ENCODE measurements around the gene BMP8B. TPM values are rescaled to one million over a fixed set of nuclear protein-coding genes. Genes with fewer than 3 reads are reported as not detected.
"Not testable (repeated sequence)": the region's sequence is repeated elsewhere in the genome, so short reads cannot be mapped to it uniquely, and the experiment has no call there.

Gene BMP8B
- total RNA-seq, 1 experiment from 2014 or later = 5.9 TPM

DNA sequence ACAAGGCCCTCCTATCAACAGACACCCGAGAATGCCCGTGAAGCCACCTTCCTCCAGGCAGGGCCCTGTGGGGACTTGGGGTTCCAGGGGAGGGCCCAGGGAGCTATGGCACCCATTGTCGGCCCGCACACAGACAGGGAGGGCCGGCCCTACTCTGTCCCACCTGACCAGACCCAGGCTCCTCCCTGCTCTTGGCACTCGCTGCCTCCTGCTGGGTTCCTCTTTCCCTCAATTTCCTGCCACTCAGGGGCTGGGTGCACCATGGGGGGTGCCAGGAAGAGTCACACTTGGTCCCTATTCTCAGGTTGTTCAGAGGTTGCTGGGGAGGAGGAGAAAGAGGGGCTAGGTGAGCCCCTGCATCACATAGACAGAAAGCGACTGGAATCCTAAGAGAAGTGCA is 9.5 kb downstream of the BMP8B start:
- H3K9me3 Mint-ChIP-seq (ENCODE audit: unreplicated experiment) = no peaks in the 10 kb centered on the region
- ChIA-PET POLR2A (no interaction called here), CTCF (no interaction called here)
- Histone ChIP-seq H3K4me1 (peaks cover 6% of the 10 kb centered on the region; the same call in 1 of the 2 replicates), H3K27me3 (replicated peaks; ENCODE audit: control insufficient read depth, insufficient read depth, low read length) (no peaks in the 10 kb centered on the region), H3K4me3 (ENCODE audit: low read depth, low read length) (no peak overlapping the region), H3K9me3 (no peaks in the 10 kb centered on the region), H3K36me3 (ENCODE audit: control insufficient read depth, insufficient read depth, low read length) (no peaks in the 10 kb centered on the region)
- no peak overlapping the region for H3K27ac Mint-ChIP-seq (ENCODE audit: unreplicated experiment)
- BruUV-seq (replicated peaks) = no TSS peak
- H3K4me1 Mint-ChIP-seq (ENCODE audit: low read depth, unreplicated experiment) = no peaks in the 10 kb centered on the region
- TF ChIP-seq, protein P1, sequence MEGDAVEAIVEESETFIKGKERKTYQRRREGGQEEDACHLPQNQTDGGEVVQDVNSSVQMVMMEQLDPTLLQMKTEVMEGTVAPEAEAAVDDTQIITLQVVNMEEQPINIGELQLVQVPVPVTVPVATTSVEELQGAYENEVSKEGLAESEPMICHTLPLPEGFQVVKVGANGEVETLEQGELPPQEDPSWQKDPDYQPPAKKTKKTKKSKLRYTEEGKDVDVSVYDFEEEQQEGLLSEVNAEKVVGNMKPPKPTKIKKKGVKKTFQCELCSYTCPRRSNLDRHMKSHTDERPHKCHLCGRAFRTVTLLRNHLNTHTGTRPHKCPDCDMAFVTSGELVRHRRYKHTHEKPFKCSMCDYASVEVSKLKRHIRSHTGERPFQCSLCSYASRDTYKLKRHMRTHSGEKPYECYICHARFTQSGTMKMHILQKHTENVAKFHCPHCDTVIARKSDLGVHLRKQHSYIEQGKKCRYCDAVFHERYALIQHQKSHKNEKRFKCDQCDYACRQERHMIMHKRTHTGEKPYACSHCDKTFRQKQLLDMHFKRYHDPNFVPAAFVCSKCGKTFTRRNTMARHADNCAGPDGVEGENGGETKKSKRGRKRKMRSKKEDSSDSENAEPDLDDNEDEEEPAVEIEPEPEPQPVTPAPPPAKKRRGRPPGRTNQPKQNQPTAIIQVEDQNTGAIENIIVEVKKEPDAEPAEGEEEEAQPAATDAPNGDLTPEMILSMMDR (IDR thresholded peaks at IDR 0.05; ENCODE audit: insufficient read depth in 1 of 2, low read depth in 1 of 2, low read length in 1 of 2, severe bottlenecking in 1 of 2, unreplicated experiment in 1 of 2) = no peak
- intact Hi-C loops (cut with micrococcal nuclease; ENCODE audit: unreplicated experiment) = no loop called here
- H3K4me3 Mint-ChIP-seq (ENCODE audit: unreplicated experiment) = no peak overlapping the region
- DNase-seq = no peak
- no peaks in the 10 kb centered on the region for H3K36me3 Mint-ChIP-seq (ENCODE audit: insufficient read depth, unreplicated experiment)
- no peaks in the 10 kb centered on the region for H3K27me3 Mint-ChIP-seq (ENCODE audit: insufficient read depth, unreplicated experiment)

DNA sequence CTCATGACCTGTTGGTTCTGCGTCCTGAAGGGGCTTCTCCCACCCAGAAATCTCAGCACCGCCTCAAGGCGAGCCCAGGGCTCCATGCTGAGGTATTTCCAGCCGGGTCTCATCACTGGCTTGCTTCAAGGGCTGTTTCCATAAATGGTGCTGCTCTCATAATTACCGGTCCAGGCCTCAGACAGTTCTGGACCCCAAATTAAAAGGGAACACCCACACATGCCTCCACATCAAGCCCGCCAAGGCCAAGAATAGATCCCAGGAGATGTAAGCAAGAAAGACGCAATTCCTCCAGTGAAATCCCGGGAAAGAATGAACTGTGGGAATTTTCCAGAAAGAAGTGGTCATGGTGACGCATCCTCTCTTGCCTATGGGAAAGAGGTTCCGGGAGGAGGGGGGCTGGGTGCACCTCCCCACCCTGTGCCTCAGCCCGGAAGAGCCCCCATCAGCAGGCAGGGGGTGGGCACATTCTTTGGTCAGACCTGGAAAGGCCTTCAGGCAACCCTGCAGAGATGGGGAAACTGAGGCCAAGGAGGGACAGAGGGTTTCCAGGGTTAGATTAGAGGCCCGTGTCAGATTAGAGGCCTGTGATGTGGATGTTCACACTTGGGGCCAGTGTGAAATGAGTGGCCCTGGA is 10.1 kb downstream of the BMP8B start:
- H3K9me3 ChIP-seq; CTCF ChIA-PET; H3K27ac Mint-ChIP-seq (ENCODE audit: unreplicated experiment); DNase-seq; intact Hi-C loops (cut with micrococcal nuclease; ENCODE audit: unreplicated experiment); H3K27me3 ChIP-seq (replicated peaks; ENCODE audit: control insufficient read depth, insufficient read depth, low read length); H3K36me3 Mint-ChIP-seq (ENCODE audit: insufficient read depth, unreplicated experiment); H3K4me3 ChIP-seq (ENCODE audit: low read depth, low read length); BruUV-seq (replicated peaks); H3K4me3 Mint-ChIP-seq (ENCODE audit: unreplicated experiment); H3K36me3 ChIP-seq (ENCODE audit: control insufficient read depth, insufficient read depth, low read length); H3K4me1 Mint-ChIP-seq (ENCODE audit: low read depth, unreplicated experiment); POLR2A ChIA-PET; H3K27me3 Mint-ChIP-seq (ENCODE audit: insufficient read depth, unreplicated experiment); H3K9me3 Mint-ChIP-seq (ENCODE audit: unreplicated experiment); H3K4me1 ChIP-seq: not testable (repeated sequence)

DNA sequence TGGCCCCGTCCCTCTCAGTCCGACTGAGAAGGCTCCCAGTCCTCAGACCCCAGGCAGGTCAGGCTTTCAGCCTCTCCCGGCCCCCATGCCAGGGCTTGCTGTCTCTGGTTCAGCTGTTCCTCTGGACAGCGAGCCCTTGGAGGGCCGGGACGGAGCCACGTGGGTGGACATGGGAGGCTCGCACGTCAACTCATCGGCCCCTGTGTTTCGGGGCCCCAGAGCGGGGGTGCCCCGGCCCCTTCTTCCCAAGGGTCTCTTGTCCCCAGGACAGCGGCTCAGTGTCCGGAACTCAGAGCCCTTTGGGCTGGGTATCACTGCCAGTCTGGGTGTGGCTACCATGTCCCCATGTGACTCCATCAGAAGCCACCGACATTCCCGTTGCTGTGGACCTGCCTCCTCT is 10.8 kb downstream of the BMP8B start:
- intact Hi-C loops (cut with micrococcal nuclease; ENCODE audit: unreplicated experiment); H3K36me3 Mint-ChIP-seq (ENCODE audit: insufficient read depth, unreplicated experiment); POLR2A ChIA-PET; H3K9me3 Mint-ChIP-seq (ENCODE audit: unreplicated experiment); H3K36me3 ChIP-seq (ENCODE audit: control insufficient read depth, insufficient read depth, low read length); CTCF ChIA-PET; H3K9me3 ChIP-seq; BruUV-seq (replicated peaks); H3K4me1 Mint-ChIP-seq (ENCODE audit: low read depth, unreplicated experiment); H3K27me3 ChIP-seq (replicated peaks; ENCODE audit: control insufficient read depth, insufficient read depth, low read length); DNase-seq; H3K4me1 ChIP-seq; H3K4me3 Mint-ChIP-seq (ENCODE audit: unreplicated experiment); H3K27ac Mint-ChIP-seq (ENCODE audit: unreplicated experiment); H3K4me3 ChIP-seq (ENCODE audit: low read depth, low read length); H3K27me3 Mint-ChIP-seq (ENCODE audit: insufficient read depth, unreplicated experiment): not testable (repeated sequence)

DNA sequence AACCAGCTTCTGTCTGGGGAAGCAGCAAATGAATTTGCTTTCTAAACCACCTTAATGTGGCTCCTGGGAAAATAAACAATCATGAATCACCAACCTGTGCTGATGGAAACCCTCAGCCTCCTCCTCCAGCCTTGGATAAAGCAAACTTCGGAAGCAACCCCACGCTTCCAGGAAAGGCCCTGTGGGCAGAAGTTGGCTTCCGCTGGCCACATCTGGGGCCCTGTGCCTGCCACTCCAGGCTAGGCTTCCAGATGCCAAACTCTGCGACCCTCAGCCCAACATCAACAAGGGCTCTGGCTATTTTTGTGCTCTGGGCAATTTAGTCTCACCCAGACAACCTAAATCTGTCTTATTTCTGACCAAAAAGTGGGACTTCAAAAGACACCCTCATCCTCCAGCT is 11.4 kb downstream of the BMP8B start:
- Histone ChIP-seq H3K4me3 (ENCODE audit: low read depth, low read length) (no peak overlapping the region), H3K36me3 (ENCODE audit: control insufficient read depth, insufficient read depth, low read length) (no peaks in the 10 kb centered on the region), H3K4me1 (peaks cover 6% of the 10 kb centered on the region; the same call in 1 of the 2 replicates), H3K27me3 (replicated peaks; ENCODE audit: control insufficient read depth, insufficient read depth, low read length) (no peaks in the 10 kb centered on the region), H3K9me3 (no peaks in the 10 kb centered on the region)
- no peaks in the 10 kb centered on the region for H3K27me3 Mint-ChIP-seq (ENCODE audit: insufficient read depth, unreplicated experiment)
- no TSS peak for BruUV-seq (replicated peaks)
- ChIA-PET POLR2A (no interaction called here), CTCF (no interaction called here)
- no peaks in the 10 kb centered on the region for H3K36me3 Mint-ChIP-seq (ENCODE audit: insufficient read depth, unreplicated experiment)
- intact Hi-C loops (cut with micrococcal nuclease; ENCODE audit: unreplicated experiment) = no loop called here
- DNase-seq = no peak
- H3K4me1 Mint-ChIP-seq (ENCODE audit: low read depth, unreplicated experiment) = no peaks in the 10 kb centered on the region
- no peak overlapping the region for H3K4me3 Mint-ChIP-seq (ENCODE audit: unreplicated experiment)
- no peak overlapping the region for H3K27ac Mint-ChIP-seq (ENCODE audit: unreplicated experiment)
- TF ChIP-seq, protein P1 (IDR thresholded peaks at IDR 0.05; ENCODE audit: insufficient read depth in 1 of 2, low read depth in 1 of 2, low read length in 1 of 2, severe bottlenecking in 1 of 2, unreplicated experiment in 1 of 2) = no peak
- no peaks in the 10 kb centered on the region for H3K9me3 Mint-ChIP-seq (ENCODE audit: unreplicated experiment)

All from Caco-2 (cell line).